Dermis blood vessel endothelial cell (primary cell): ENCODE data around the gene NMU. TPM values are rescaled to one million over a fixed set of nuclear protein-coding genes. Genes with fewer than 3 reads are reported as not detected.
A peak's percentile ranks its signal among the peaks of the same experiment; 100 is the strongest.
"Not testable (repeated sequence)": the region's sequence is repeated elsewhere in the genome, so short reads cannot be mapped to it uniquely, and the experiment has no call there.

Experiments used
- DNase-seq: peaks from one replicate; pipeline ENCODE4 v3.0.0; 2010
- total RNA-seq: library from RNA; depleted of rRNA; stranded (reverse); fragments of >200 nt; gene quantifications from 2 replicates; pipeline ENCODE4 v1.2.3, GENCODE V29; 2014

The NMU gene
- total RNA-seq, 1 donor from 2014 or later = not detected

- DNase-seq = not testable (repeated sequence)
These were observed 12.0 kb downstream of the NMU start for GRCh38 chr4:55624063-55624462.

GRCh38 chr4:55618546-55619143 lies 17.5 kb downstream of the NMU start:
- no peak for DNase-seq

DNA sequence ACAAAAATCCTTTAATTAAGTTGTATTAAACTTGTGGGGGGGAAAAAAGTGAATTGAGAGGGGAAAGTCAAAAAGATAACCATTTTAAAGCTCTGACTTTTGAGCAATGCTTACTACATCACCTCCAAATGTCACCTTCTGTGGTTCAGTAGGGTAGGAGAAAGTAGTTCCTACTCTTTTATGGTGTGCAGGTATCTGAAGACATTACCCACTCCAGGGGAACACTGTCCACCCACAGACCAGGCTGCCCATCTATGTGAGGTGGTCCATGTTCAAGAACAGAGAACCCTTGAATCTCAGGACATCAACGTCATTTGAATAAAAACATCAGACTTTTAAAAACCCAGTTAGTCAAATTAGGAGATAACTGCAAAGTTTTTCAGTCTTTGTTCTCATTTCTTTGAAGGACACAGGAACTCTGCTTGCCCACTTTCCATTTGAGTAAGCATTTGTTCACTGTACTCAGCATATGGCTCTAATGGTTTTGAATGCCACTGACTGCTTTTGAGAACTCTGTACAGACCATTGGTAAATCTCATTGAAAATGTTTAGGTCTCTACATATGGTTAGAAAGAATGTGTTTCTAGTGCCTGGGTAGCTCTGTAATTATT lies 18.4 kb downstream of the NMU start:
- no peak for DNase-seq

GRCh38 chr4:55615008-55615407 lies 21.1 kb downstream of the NMU start:
- DNase-seq = no peak

- DNase-seq = no peak
These were observed 22.5 kb downstream of the NMU start for GRCh38 chr4:55613621-55614020.

DNA sequence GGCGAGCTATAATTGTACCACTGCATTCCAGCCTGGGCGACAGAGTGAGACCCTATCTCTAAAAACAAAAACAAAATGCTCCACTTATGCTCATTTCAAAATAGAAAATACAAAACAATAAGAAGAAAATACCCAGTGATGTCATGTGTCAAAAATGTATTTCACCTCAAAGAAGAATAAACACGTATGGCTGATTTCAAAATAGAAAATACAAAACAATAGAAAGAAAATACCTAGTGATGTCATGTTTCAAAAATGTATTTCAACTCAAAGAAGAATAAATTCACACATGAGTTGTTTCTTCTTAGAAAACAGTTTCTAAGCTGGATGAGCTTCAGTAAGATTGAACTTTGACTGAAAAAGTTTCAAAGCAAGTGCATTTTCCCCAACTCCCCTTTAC lies 23.8 kb downstream of the NMU start:
- DNase-seq = peak; percentile 4

DNA sequence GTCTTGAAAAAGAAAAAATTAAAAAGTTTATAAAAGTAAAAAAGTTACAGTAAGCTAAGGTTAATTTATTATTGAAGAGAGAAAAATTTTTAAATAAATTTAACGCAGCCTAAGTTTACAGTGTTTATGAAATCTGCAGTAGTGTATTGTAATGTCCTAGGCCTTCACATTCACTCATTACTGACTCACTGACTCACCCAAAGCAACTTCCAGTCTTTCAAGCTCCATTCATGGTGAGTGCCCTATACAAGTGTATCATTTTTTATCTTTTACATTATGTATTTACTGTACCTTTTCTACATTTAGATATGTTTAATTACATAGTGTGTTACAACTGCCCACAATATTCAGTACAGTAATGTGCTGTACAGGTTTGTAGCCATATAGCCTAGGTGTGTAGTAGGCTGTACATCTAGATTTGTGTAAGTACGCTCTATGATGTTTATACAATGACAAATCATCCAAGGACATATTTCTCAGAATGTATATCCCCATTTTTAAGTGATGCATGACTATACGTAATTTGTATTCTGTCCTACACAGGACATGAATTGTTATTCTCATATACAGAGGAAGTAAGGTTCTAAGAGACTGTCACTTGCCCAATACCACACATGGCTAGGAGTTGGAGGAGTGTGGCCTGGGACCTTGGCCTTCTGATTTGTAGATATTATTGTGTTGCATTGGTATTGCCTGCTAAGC lies 24.6 kb downstream of the NMU start:
- DNase-seq = no peak

DNA sequence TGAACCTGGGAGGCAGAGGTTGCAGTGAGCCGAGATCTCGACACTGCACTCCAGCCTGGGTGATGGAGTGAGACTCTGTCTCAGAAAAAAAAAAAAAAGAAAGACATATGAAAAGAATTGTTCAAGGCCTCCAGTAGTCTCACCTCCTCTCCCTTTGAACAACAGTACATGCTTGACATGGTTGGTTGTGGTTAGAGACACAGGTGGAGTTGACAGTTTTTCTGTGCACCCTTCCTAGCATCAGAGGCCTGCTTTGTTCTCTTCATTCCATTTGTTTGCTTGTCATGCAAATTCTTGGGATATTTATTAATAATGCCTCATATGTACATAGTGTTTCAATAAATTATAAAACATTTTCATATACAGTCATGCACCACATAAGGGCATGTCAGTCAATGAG lies 25.7 kb downstream of the NMU start:
- DNase-seq = no peak

DNA sequence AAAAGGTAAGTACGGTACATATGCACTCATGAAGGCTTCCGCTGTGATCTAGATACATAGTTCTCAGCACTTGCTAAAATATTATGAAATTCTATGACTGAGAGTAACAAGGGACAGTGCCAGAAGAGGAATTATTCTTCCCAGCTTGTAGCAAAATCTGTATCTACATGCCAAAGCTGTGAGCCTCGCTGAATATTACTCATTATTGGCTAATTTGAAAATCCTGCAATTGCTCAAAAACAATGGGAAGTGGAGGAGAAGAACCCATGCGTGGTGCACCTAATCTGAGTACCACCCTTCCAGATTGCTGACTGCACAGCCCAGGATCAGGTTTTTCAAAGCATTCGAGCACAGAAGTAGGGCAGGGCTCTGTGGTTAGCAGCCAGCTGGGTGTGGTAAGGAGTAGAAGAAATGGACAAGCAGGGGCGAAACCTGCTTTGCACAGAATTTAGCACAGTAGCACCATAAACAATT lies 26.7 kb downstream of the NMU start:
- no peak for DNase-seq

DNA sequence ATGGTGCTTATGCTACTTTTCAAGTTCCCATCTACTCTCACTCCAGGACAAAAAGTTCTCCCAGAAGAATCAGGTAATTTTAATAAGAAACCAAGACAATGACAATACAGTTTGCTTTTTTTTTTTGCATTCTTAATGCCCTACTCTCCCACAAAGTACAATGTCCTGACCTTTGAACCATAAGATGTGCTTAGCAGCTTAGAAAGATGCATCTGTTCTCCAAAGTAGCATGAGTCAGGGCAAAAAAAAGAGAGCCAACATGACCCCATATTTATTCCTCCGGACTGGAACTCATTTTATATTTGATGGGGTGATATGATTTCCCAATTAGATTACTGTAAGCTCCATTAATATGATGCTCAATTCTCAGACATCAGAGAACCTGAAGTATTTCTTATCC lies 27.5 kb downstream of the NMU start:
- no peak for DNase-seq

GRCh38 chr4:55604996-55605395 lies 31.1 kb downstream of the NMU start:
- no peak for DNase-seq

GRCh38 chr4:55600640-55601039 lies 35.5 kb downstream of the NMU start:
- DNase-seq = no peak

DNA sequence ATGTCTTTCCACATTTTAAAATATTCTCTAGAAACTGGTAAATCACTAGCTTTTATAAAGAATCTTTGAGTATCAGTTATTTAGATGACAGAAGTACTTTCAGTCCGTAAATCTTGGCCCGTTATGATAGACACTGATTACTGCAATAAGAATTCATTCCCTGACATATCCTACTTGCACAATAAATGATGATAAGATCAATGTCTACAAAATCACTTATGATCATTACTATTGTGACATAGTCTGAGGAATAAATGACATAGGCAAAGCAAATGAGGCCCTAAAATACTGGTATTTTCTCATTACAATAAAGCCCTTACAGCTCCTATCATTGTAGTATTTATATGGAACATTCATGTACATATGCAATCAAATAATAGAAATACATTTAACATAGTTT lies 37.5 kb downstream of the NMU start:
- no peak for DNase-seq

DNA sequence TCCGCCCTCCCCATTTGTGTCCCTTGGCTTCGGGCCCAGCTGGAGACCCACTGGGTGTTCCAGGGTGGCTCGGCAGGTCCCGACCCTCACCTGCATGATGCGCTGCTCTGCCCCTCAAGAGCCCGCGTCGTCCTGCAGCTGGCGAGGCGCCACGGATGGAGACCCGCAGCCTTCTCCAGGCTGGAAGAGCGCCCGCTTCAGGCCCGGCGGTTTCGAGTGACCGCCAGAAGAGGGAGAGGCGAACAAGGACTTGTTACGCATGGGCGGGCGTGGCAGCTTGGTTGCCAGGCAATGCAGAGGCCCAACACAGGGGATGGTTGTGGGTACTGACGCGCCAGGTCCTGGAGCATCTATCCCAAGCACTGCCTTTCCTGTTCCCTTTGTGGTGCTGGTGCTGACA lies 44.1 kb downstream of the NMU start, which contains the start of gene PDCL2:
TSS of gene PDCL2 (minus strand) at position 232 of the 400 bp plus-strand sequence. CDS start at position 96, 136 bp downstream.
- DNase-seq = no peak

DNA sequence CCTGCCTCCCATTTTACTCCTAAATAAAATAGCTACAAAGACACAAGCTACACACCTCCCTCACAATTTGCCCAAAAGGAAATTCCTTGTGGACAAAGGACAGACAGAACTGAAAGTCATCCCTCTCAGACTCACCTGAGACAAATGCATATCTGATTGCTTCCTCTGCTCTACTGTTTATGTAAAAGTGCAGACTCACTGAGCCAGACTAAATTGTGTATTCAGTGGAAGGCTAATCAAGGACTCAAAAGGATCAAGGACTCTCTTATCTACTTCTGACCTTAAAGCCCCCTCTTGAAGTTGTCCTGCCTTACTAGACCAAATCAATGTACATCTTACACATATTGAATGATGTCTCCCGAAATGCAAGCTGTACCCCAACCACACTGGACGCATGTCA lies 47.9 kb downstream of the NMU start:
- no peak for DNase-seq

DNA sequence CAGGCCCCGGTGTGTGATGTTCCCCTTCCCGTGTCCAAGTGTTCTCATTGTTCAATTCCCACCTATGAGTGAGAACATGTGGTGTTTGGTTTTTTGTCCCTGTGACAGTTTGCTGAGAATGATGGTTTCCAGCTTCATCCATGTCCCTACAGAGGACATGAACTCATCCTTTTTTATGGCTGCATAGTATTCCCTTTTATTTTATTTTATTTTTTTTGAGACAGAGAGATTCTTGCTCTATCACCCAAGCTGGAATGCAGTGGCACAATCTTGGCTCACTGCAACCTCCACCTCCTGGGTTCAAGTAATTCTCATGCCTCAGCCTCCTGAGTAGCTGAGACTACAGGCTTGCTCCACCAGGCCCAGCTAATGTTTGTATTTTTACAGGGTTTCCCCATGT lies 53.3 kb downstream of the NMU start:
- not testable (repeated sequence) for DNase-seq

- no peak for DNase-seq
These were observed 57.6 kb downstream of the NMU start for GRCh38 chr4:55578341-55579010.

DNA sequence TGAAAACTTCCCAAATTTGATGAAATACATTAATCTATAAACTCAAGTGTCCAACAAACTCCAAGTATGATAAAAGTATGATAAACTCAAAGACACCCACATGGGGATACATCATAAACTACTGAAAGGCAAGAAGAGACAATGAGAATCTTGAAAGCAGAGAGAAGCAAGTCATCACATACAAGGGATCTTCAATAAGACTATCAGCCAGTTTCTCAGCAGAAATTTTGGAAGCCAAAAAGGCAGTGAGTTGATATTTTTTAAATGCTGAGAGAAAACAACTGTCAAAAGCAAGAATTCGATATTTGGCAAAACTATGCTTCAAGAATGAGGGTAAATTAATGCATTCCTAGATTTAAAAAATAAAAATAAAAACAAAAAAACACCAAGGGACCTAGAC lies 60.6 kb downstream of the NMU start:
- DNase-seq = no peak

DNA sequence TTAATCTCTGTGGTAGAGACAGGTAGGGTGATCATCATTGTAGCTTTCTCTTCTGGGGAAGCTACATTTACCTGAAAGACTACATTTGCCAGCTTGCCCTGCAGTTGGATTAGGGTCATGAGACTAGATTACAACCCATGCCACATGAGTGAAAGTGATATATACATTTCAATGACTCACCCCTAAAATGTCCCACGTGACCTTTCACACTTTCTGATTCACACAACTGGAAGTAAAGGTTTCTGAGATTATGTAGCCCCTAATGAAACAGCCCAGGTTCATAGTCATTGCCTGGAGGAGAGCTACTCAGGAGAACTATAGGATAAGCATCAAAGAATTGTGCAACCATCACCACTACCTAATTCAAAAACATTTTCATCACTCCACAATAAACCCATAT lies 61.8 kb downstream of the NMU start:
- no peak for DNase-seq

- no peak for DNase-seq
These were observed 64.3 kb downstream of the NMU start for GRCh38 chr4:55571806-55572205.

DNA sequence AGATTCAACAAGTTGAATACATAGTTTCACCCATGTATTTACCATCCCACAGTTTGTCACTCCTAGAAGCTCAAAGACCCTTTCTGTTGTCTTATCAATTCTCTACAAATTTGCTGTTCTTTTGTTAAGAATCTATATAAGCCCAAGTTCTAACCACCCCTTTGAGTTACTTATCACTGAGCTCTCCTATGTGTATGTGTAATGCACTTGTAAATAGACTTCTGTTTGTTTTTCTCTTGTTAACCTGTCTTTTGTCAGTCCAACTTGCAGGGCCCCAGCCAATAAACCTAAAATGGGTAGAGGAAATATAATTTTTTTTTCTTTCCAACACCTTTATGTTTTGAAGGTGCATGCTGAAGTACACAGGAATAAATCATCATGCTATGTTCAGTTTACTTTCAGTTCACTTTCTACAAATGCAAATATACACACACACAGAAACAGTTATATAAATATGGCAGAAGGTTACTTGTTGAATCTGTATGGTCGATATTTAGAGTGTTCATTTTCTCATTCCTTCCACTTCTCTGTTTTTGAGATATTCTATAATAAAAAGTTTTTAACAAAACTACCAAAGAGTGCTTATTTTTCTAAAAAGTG lies 67.1 kb downstream of the NMU start:
- no peak for DNase-seq

- DNase-seq = no peak
These were observed 74.2 kb downstream of the NMU start for GRCh38 chr4:55561889-55562288.

GRCh38 chr4:55560096-55560495 lies 76.0 kb downstream of the NMU start:
- DNase-seq = no peak
